Activated T-helper 9 cell treated with anti-CD3 and anti-CD28 coated beads, Interleukin-2, amount 50 U/mL, for 16 hours (primary cell): Measurements from ENCODE around the gene NRXN3.

Experiments
- DNase-seq: peaks from one replicate; pipeline ENCODE4 v3.0.0-alpha.2; 2020; ENCODE audit warnings: low read depth

Gene NRXN3

GRCh38 chr14:78576437-78577166 is 406.4 kb downstream of the NRXN3 start:
- no peak for DNase-seq

GRCh38 chr14:78581229-78581628 is 411.1 kb downstream of the NRXN3 start:
- DNase-seq: no peak

- DNase-seq: no peak
These were observed 416.5 kb downstream of the NRXN3 start for GRCh38 chr14:78586681-78587080.

DNA sequence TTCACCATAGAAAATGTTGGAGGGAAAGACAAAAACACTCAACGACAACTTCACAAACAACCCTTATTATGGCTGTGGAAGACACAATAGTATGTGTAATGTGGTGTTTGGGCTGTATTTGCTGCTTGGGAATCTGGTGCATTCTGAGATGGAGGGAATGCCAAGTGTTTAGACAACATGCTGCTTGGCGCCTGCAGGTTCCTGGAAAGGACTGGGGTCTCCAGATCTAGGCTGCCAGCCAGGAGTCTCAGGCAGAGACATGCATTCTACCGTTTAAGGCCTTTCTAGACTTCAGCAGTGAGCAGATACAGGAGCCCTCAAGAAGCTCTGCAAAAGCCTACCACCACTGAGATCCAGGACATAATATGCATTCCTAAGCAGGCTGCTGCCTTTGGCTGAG is 418.7 kb downstream of the NRXN3 start:
- DNase-seq: no peak

DNA sequence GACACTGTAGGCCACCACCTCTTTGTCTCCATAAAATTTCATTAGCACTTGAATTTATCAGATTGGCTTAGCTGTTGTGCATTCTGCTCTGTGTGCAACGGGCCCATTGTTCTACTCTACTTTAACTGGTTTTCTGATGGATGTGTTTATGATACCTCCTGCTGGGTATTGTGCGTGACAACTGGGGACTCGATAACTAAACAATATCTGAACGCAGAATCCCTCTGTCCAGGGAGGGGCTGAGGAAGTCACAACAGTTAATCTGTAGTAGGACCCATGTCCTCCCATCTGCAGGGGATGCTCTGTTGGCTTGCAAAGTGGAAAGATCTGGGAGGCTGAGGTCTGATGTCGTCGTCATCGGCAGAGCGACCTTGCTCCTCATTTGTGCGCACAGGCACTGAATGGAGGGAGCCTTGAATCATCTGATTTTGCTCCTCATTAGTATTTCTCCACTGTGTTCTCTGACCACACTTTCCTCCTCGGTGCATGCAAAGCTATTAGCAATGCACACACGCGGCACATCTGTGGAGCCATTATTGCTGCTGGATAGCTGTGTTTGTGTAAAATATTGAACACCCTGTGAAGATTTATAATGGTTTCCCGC is 422.5 kb downstream of the NRXN3 start:
- no peak for DNase-seq

GRCh38 chr14:78593949-78594348 is 423.8 kb downstream of the NRXN3 start:
- DNase-seq: no peak

GRCh38 chr14:78595797-78596196 is 425.6 kb downstream of the NRXN3 start:
- DNase-seq: no peak

DNA sequence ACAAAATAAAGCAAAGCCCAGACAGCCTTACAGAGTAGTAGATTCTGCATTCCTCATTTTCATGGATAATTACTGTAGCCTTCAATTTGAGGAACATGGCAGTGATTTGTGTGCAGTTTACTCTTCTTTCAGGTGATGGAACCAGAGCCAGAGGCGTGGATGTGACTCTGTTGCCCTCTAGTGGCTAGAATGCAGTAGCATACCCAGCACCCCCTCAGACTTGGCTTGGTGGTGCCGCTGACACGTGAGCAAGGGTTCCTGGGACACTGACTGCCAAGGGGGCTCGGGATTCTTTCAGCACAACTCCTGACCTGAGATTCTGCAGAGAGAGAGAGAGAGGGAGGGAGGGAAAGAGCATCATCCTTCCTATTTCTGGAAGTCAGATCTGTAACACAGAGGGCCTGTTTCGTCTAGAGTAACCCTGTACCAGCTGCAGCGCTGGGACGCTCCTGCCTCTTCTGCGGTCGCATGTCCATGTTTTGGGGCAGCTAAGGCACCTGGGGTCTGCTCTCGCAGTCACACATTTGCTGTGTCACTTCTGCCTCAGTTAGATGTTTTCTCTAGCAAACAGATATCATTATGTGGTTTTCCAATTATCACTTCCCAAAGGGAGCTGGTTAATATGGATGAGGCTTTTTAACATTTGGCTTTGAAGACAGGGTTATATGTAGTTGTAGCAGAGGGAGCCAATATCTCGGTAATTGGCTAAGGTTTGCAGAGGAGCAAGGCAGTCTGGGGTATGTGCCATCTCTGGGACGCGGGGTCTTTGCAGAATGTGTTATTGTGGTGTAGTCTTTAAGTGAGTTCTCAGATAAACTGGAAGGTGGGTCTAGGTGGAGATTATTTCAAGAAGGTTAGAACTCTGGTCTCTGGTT is 428.1 kb downstream of the NRXN3 start:
- no peak for DNase-seq

GRCh38 chr14:78605025-78605762 is 435.0 kb downstream of the NRXN3 start:
- no peak for DNase-seq

- no peak for DNase-seq
These were observed 435.8 kb downstream of the NRXN3 start for GRCh38 chr14:78605897-78606500.

GRCh38 chr14:78608998-78609787 is 439.0 kb downstream of the NRXN3 start:
- DNase-seq: no peak

GRCh38 chr14:78610994-78611393 is 440.8 kb downstream of the NRXN3 start:
- DNase-seq: no peak

DNA sequence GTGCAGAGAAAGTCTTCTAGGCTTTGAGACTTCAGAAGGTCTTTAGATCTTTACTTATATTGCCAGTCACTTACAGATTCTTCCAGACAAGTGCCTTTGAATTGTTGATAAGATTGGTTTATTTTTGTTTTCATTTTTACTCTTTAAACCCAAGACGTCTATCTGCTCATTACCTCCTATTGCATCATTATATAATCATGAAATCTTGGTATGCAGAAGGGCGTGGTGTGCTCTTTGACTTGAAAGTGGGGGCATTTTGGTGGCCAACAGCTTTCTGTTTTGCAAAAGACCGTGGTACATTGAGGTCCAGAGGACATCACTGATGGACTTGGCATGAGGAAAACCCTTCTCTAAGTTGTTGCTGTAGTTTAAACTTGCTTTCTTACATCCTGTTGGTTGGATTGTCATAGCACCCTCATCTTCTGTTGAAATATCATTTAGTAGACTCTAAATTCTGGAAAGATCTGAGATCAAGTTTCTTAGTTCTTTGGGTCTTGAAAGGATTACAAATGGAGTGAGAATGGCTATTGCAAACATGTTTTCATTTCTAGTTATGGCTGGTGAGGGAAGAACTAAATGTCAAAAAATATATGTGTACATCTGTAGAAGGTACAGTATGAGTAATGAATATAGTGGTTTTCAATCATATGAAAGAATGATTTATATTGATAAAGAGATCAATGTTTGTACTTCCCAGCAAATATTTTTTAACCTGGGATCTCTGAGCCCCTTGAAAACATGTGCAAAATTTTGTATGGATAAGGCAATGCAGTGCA is 441.8 kb downstream of the NRXN3 start:
- no peak for DNase-seq

DNA sequence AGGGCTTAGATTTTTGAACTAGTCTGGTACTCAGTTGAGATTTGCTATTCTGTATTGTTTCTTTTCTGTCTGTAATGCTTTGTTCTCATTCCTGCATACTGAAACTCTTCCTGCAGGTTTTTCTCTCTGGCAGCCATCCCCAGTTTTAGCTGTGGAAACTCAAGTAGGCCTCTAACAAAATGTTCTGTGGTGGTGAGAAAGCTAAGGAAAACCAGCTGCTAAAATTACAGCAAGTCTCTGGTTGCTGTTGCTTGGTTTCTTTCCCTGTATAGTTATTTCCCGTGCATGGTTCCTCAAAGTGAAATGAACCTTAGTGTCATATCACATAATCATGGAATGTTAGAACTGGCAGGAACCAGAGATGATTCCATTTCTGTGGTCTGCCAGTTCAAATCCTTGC is 442.5 kb downstream of the NRXN3 start:
- no peak for DNase-seq

- no peak for DNase-seq
These were observed 444.4 kb downstream of the NRXN3 start for GRCh38 chr14:78614593-78614992.

- DNase-seq: no peak
These were observed 447.6 kb downstream of the NRXN3 start for GRCh38 chr14:78617735-78618134.

GRCh38 chr14:78618368-78618767 is 448.2 kb downstream of the NRXN3 start:
- DNase-seq: no peak

DNA sequence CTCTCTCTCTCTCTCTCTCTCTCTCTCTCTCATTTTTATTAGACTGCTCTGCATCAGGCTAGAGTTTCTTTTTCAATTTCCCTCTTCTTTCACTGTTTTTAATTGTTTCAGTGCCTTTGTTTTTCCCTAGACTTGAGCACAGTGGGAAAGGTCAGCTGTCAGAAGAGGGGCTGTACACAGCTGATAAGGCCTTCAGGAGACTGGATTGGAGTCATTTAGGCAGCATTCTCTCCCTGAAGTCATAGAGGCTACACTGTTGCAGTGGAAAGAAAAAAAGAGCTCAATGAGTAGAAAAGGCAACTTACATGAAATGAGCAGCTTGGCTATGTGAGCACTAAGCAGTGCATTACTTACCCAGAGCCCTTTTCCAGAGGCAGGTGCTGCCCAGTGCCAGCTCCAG is 456.9 kb downstream of the NRXN3 start:
- DNase-seq: no peak

GRCh38 chr14:78631551-78631950 is 461.4 kb downstream of the NRXN3 start:
- no peak for DNase-seq

GRCh38 chr14:78633752-78634151 is 463.6 kb downstream of the NRXN3 start:
- no peak for DNase-seq
